LoVo (cell line): ENCODE measurements around the gene LGR5.
"Not testable (repeated sequence)": the region's sequence is repeated elsewhere in the genome, so short reads cannot be mapped to it uniquely, and the experiment has no call there.

ENCODE experiments used
- DNase-seq: peaks from one replicate; pipeline ENCODE4 v3.0.0-alpha.2; 2016; ENCODE audit warnings: low spot score

LGR5 gene

GRCh38 chr12:71552728-71553501 lies 113.3 kb downstream of the LGR5 start:
- no peak for DNase-seq

GRCh38 chr12:71555191-71555590 lies 115.6 kb downstream of the LGR5 start:
- no peak for DNase-seq

GRCh38 chr12:71555789-71556188 lies 116.2 kb downstream of the LGR5 start:
- not testable (repeated sequence) for DNase-seq

GRCh38 chr12:71556448-71556847 lies 116.8 kb downstream of the LGR5 start:
- DNase-seq: no peak

GRCh38 chr12:71556875-71557274 lies 117.3 kb downstream of the LGR5 start:
- peak; percentile 59 for DNase-seq

GRCh38 chr12:71558445-71558844 lies 118.8 kb downstream of the LGR5 start:
- no peak for DNase-seq

- DNase-seq: no peak
Measured at GRCh38 chr12:71562676-71563595, 123.3 kb downstream of the LGR5 start.

- no peak for DNase-seq
Measured at GRCh38 chr12:71565535-71565934, 125.9 kb downstream of the LGR5 start.

GRCh38 chr12:71566655-71567054 lies 127.1 kb downstream of the LGR5 start:
- no peak for DNase-seq

GRCh38 chr12:71567537-71567936 lies 127.9 kb downstream of the LGR5 start:
- no peak for DNase-seq

GRCh38 chr12:71569885-71570284 lies 130.3 kb downstream of the LGR5 start:
- not testable (repeated sequence) for DNase-seq

GRCh38 chr12:71576496-71576895 lies 136.9 kb downstream of the LGR5 start:
- DNase-seq: no peak

- DNase-seq: no peak
Measured at GRCh38 chr12:71578694-71579258, 139.2 kb downstream of the LGR5 start.

- DNase-seq: no peak
Measured at GRCh38 chr12:71581206-71581605, 141.6 kb downstream of the LGR5 start.

- no peak for DNase-seq
Measured at GRCh38 chr12:71582925-71583324, 143.3 kb downstream of the LGR5 start.

- DNase-seq: no peak
Measured at GRCh38 chr12:71584356-71584755, 144.8 kb downstream of the LGR5 start.

GRCh38 chr12:71585218-71585617 lies 145.6 kb downstream of the LGR5 start:
- DNase-seq: no peak

- DNase-seq: no peak
Measured at GRCh38 chr12:71587012-71587411, 147.4 kb downstream of the LGR5 start.

- no peak for DNase-seq
Measured at GRCh38 chr12:71589478-71589881, 149.9 kb downstream of the LGR5 start.

GRCh38 chr12:71591601-71592000 lies 152.0 kb downstream of the LGR5 start:
- no peak for DNase-seq

- no peak for DNase-seq
Measured at GRCh38 chr12:71592841-71593240, 153.2 kb downstream of the LGR5 start.

- peak; percentile 51 for DNase-seq
Measured at GRCh38 chr12:71594214-71594948, 154.8 kb downstream of the LGR5 start.
